Progenitor cell of endocrine pancreas (in vitro differentiated cells): ENCODE measurements around the gene ECI2. TPM values are rescaled to one million over a fixed set of nuclear protein-coding genes. Genes with fewer than 3 reads are reported as not detected.

ENCODE experiments used
- DNase-seq: peaks from one replicate; pipeline ENCODE4 v3.0.0; 2021; ENCODE audit warnings: low spot score; ENCODE audit not compliant: unreplicated experiment
- H3K27ac Mint-ChIP-seq: 2 replicates; pipeline ENCODE4 v1.8.0; 2021; ENCODE audit warnings: mild to moderate bottlenecking, moderate library complexity, mixed read lengths
- H3K27me3 Mint-ChIP-seq: 2 replicates; pipeline ENCODE4 v1.8.0; 2021; ENCODE audit warnings: mixed read lengths
- H3K36me3 Mint-ChIP-seq: 2 replicates; pipeline ENCODE4 v1.8.0; 2022; ENCODE audit warnings: mixed read lengths; ENCODE audit not compliant: insufficient read depth
- H3K4me1 Mint-ChIP-seq: 2 replicates; pipeline ENCODE4 v1.8.0; 2021; ENCODE audit warnings: low read depth, mixed read lengths
- H3K4me3 Mint-ChIP-seq: 2 replicates; pipeline ENCODE4 v1.8.0; 2021; ENCODE audit warnings: low read depth, mild to moderate bottlenecking, moderate library complexity, mixed read lengths
- H3K9me3 Mint-ChIP-seq: 2 replicates; pipeline ENCODE4 v1.8.0; 2021; ENCODE audit warnings: low read depth, mixed read lengths
- total RNA-seq: library from RNA; stranded (reverse); gene quantifications from 2 replicates; pipeline ENCODE4 v1.2.1, GENCODE V29; 2021
- TF ChIP-seq, protein P1 (sequence below): fragments of 200-600 bp; sonication (generic); IDR thresholded peaks from one replicate; pipeline ENCODE4 v1.5.0; 2021; ENCODE audit warnings: antibody characterized with exemption, mild to moderate bottlenecking; ENCODE audit not compliant: unreplicated experiment

The ECI2 gene
- total RNA-seq, 1 donor from 2014 or later = 68.5 TPM

DNA sequence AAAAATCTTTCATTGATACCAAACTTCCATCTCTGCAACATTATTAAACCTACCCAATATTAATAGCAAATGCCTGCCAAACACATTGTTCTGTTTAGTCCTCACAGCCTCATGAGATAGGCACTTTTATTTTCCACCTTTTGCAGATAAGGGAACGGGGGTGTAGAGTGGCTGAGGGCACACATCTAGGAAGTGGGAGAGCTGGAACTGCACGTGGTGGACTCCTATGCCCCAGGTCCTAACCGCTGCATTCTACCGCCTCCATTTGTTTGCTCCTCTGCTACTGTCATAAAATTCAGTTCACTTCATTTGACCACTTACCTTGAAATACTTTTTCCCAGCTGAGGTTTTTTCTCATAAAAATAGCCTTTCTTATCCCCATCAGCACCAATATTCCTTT, 64.0 kb downstream of the ECI2 start:
- H3K4me3 Mint-ChIP-seq = no peak overlapping the region
- peaks cover 20% of the 10 kb centered on the region for H3K4me1 Mint-ChIP-seq
- TF ChIP-seq, protein P1, sequence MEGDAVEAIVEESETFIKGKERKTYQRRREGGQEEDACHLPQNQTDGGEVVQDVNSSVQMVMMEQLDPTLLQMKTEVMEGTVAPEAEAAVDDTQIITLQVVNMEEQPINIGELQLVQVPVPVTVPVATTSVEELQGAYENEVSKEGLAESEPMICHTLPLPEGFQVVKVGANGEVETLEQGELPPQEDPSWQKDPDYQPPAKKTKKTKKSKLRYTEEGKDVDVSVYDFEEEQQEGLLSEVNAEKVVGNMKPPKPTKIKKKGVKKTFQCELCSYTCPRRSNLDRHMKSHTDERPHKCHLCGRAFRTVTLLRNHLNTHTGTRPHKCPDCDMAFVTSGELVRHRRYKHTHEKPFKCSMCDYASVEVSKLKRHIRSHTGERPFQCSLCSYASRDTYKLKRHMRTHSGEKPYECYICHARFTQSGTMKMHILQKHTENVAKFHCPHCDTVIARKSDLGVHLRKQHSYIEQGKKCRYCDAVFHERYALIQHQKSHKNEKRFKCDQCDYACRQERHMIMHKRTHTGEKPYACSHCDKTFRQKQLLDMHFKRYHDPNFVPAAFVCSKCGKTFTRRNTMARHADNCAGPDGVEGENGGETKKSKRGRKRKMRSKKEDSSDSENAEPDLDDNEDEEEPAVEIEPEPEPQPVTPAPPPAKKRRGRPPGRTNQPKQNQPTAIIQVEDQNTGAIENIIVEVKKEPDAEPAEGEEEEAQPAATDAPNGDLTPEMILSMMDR = no peak
- no peaks in the 10 kb centered on the region for H3K36me3 Mint-ChIP-seq
- no peak overlapping the region for H3K27ac Mint-ChIP-seq
- no peak for DNase-seq
- no peaks in the 10 kb centered on the region for H3K9me3 Mint-ChIP-seq
- no peaks in the 10 kb centered on the region for H3K27me3 Mint-ChIP-seq

DNA sequence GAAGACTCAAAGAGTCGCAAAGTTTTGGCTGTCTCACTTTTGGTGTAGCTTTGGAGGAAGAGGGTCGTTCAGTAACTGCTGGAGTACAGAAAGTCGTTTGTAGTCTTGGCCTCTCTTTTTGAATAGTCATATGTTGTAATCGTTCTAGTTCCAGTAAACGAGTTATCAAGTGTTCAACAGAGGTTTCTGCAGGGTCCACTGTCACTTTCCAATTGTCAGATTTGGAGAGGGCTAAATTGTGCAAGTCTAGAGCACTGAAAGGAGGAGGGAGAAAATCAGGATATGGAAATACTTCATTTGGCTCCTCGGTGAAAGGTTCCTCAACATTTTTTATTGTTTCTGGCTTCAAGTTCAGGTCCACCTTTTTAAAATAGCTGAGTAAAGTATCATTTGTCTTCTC, 66.2 kb downstream of the ECI2 start:
- Mint-ChIP-seq H3K27me3 (no peaks in the 10 kb centered on the region), H3K4me3 (no peak overlapping the region), H3K36me3 (peaks cover 4% of the 10 kb centered on the region), H3K9me3 (no peaks in the 10 kb centered on the region), H3K4me1 (peaks cover 14% of the 10 kb centered on the region), H3K27ac (no peak overlapping the region)
- TF ChIP-seq, protein P1 = no peak
- DNase-seq = no peak

DNA sequence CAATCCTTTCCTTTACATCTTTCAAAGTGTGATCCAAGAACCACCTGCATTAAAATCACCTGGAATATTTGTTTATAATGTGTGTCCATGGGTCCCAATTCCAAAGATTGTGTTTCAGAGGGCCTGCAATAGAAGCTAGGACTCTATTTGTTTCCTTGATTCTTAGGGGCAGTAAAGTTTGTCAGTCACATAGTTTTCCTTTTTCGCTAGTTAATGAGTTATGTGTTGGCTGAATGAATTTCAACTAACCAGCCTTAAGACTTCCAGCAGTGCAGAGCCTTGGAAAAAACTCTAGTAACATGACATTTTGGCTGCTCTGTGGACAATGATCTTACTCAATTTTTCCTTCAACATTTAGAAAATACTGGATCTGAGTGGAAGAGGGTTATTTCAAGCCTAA, 67.7 kb downstream of the ECI2 start:
- TF ChIP-seq, protein P1 = no peak
- peak overlapping the region; percentile 12 for H3K27ac Mint-ChIP-seq
- H3K9me3 Mint-ChIP-seq = no peaks in the 10 kb centered on the region
- DNase-seq = no peak
- peaks cover 8% of the 10 kb centered on the region for H3K36me3 Mint-ChIP-seq
- H3K4me3 Mint-ChIP-seq = no peak overlapping the region
- H3K4me1 Mint-ChIP-seq = peaks cover 12% of the 10 kb centered on the region
- H3K27me3 Mint-ChIP-seq = no peaks in the 10 kb centered on the region

DNA sequence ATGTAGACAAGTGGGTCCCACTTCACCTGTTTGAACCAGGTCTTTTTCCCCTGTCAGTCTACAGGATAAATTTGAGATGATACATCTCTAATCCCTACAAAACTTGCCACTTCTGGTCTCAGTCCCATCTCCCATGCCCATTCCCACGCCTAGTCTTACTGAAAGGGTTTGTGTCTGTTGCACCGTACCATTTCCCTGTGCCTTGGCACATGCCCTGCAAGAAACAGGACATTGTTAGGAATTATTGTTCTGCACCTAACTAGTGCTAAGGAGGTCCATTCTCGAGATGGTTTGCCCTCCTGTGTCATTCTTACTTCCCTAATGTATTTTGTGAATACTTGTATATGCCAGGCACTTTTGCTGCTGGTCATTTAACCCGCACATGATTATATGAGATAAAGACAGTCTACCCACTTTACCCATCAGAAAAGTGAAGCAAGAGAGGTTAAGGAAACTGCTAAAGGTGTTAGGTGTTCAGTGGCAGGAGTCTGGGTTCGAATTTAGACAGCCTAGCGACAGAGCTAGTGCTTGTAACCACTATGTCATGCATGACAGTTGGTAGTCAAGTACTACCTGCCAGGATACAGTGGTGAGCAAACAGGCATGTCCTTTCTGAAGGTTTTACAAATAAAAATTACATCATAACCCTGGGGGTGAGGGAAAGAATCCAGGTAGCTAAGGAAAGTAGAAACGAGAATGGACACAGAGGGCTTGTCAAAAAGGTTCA, 69.2 kb downstream of the ECI2 start:
- TF ChIP-seq, protein P1 = no peak
- DNase-seq = no peak
- H3K4me3 Mint-ChIP-seq = no peak overlapping the region
- peaks cover 8% of the 10 kb centered on the region for H3K36me3 Mint-ChIP-seq
- H3K27ac Mint-ChIP-seq = no peak overlapping the region
- H3K9me3 Mint-ChIP-seq = no peaks in the 10 kb centered on the region
- peaks cover 6% of the 10 kb centered on the region for H3K4me1 Mint-ChIP-seq
- no peaks in the 10 kb centered on the region for H3K27me3 Mint-ChIP-seq

Other genes with a start within 250 kb of the ECI2 start
- 0.13 TPM in 1 of 2 replicates, not detected in the other for gene FAM217A, start 56.4 kb downstream of the ECI2 start, total RNA-seq